Keratinocyte (primary cell): Measurements from ENCODE around the gene NOTCH4. TPM values are rescaled to one million over a fixed set of nuclear protein-coding genes. Genes with fewer than 3 reads are reported as not detected.

Source experiments
- DNase-seq: peaks from one replicate; pipeline ENCODE4 v3.0.0-alpha.2; 2011; ENCODE audit warnings: low read depth, missing footprints, low spot score
- FAIRE-seq: peaks from 2 replicates; lab custom pipeline; 2011; peaks lifted over from hg19 to GRCh38; lab: Jason Lieb, UNC
- H2AFZ ChIP-seq: 2 replicates; pipeline ENCODE4 v1.6.0; 2012; ENCODE audit warnings: low read length, control low read depth, inconsistent platforms; ENCODE audit not compliant: control insufficient read depth
- H3K27ac ChIP-seq: 2 replicates; pipeline ENCODE4 v1.5.1; 2011; ENCODE audit warnings: low read length; ENCODE audit not compliant: control insufficient read depth, insufficient read depth
- H3K27me3 ChIP-seq: 3 replicates; pipeline ENCODE4 v1.6.0; 2011; ENCODE audit warnings: low read length; ENCODE audit not compliant: control insufficient read depth, insufficient read depth; ENCODE audit errors: extremely low read depth
- H3K36me3 ChIP-seq, 2 experiments: 2 replicates in 1 of 2; 3 replicates in 1 of 2; pipeline ENCODE4 v1.5.1; 2011; ENCODE audit warnings: low read length in 2 of 2, mild to moderate bottlenecking in 1 of 2; ENCODE audit not compliant: control insufficient read depth in 2 of 2, insufficient read depth in 2 of 2; ENCODE audit errors: extremely low read depth in 1 of 2
- H3K4me1 ChIP-seq: 3 replicates; pipeline ENCODE4 v1.5.1; 2011; ENCODE audit warnings: low read length; ENCODE audit not compliant: control insufficient read depth, insufficient read depth; ENCODE audit errors: extremely low read depth
- H3K4me2 ChIP-seq: 3 replicates; pipeline ENCODE4 v1.6.0; 2011; ENCODE audit warnings: low read depth, low read length; ENCODE audit not compliant: control insufficient read depth, insufficient read depth; ENCODE audit errors: extremely low read depth
- H3K4me3 ChIP-seq, 3 experiments: fragments of 200-600 bp in 1 of 3; sonication (generic) in 1 of 3; 2 replicates in 2 of 3; 3 replicates in 1 of 3; pipeline ENCODE4 v1.5.1; 2011 to 2016; ENCODE audit warnings: low read length in 3 of 3, mild to moderate bottlenecking in 3 of 3, control low read depth in 2 of 3, inconsistent platforms in 1 of 3, low read depth in 1 of 3, mixed read lengths in 1 of 3, mixed run types in 1 of 3, moderate library complexity in 1 of 3; ENCODE audit not compliant: control insufficient read depth in 2 of 3, insufficient read depth in 2 of 3; ENCODE audit errors: extremely low read depth in 1 of 3
- H3K79me2 ChIP-seq: 2 replicates; pipeline ENCODE4 v1.6.0; 2012; ENCODE audit warnings: low read length; ENCODE audit not compliant: control insufficient read depth, insufficient read depth
- H3K9ac ChIP-seq: 3 replicates; pipeline ENCODE4 v1.6.0; 2011; ENCODE audit warnings: low read length; ENCODE audit not compliant: control insufficient read depth, insufficient read depth; ENCODE audit errors: extremely low read depth
- H3K9me1 ChIP-seq: 3 replicates; pipeline ENCODE4 v1.6.0; 2011; ENCODE audit warnings: low read length; ENCODE audit not compliant: control insufficient read depth, insufficient read depth; ENCODE audit errors: extremely low read depth
- H3K9me3 ChIP-seq: 2 replicates; pipeline ENCODE4 v1.5.1; 2012; ENCODE audit warnings: low read depth, low read length; ENCODE audit not compliant: control insufficient read depth
- H4K20me1 ChIP-seq: 3 replicates; pipeline ENCODE4 v1.6.0; 2011; ENCODE audit warnings: low read length; ENCODE audit not compliant: control insufficient read depth, insufficient read depth; ENCODE audit errors: extremely low read depth
- CTCF ChIP-seq, 3 experiments: IDR thresholded peaks in 1 of 3; conservative IDR thresholded peaks in 1 of 3; optimal IDR thresholded peaks in 1 of 3; 2 replicates in 2 of 3; 3 replicates in 1 of 3; pipeline versions ENCODE3 to v1.5.1; 2011; ENCODE audit warnings: low read length in 3 of 3, mild to moderate bottlenecking in 3 of 3, moderate library complexity in 2 of 3, control low read depth in 1 of 3, inconsistent platforms in 1 of 3; ENCODE audit not compliant: insufficient read depth in 2 of 3; ENCODE audit errors: extremely low read depth in 1 of 3
- EZH2 ChIP-seq: IDR thresholded peaks from one replicate; pipeline ENCODE4 v1.6.1; 2012; ENCODE audit warnings: inconsistent platforms, mild to moderate bottlenecking, low read length, moderate library complexity
- dilution Hi-C: fragments of 300-500 bp; cut with MboI; formaldehyde crosslinking; loops from one replicate; pipeline ENCODE4 v1.7.0; 2020; ENCODE audit warnings: low sequenced_read_pairs; ENCODE audit not compliant: extremely low pct_ligation_motif_present
- polyA plus RNA-seq, 5 experiments: library from polyadenylated mRNA; depleted of rRNA in 3 of 5; stranded (reverse) in 3 of 5; stranded (forward) in 1 of 5; unstranded in 1 of 5; fragments of >200 nt; gene quantifications; 1 replicate in 1 of 5; 2 replicates in 3 of 5; 3 replicates in 1 of 5; pipeline versions ENCODE4 v1.2.1 to v1.2.3, GENCODE V29; 2011 to 2012; ENCODE audit warnings: missing spikeins in 2 of 5, low read depth in 1 of 5, low replicate concordance in 1 of 5

The NOTCH4 gene
- polyA plus RNA-seq, 1 donor (not counting 4 experiments of a cell fraction or from before 2014, with no cell fraction given): 0.07 TPM

DNA sequence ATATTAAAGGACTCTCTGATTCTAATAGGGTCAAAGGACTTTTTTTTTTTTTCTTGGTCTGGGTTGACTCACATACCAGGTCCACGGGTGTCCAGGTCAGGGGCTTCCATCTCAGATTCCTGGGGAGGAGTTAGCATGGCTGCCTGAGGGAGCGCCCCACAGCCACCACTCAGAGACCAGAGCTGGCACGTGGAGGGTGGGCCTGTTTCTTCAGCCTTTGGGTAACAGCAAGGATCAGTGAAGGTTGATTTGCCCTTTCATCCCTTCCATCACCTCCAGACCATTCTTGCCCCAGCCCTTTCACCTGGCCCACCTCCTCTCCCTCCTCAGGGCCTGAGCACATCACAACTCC is 25.5 kb downstream of the NOTCH4 start:
- Histone ChIP-seq H3K4me2 (no peak overlapping the region), H3K79me2 (no peaks in the 10 kb centered on the region), H3K27ac (no peak overlapping the region), H3K9me1 (no peaks in the 10 kb centered on the region), H4K20me1 (no peaks in the 10 kb centered on the region), H3K36me3 (no peaks in the 10 kb centered on the region), H2AFZ (no peak overlapping the region), H3K9ac (no peak overlapping the region), H3K4me3 (no peak overlapping the region), H3K9me3 (no peaks in the 10 kb centered on the region), H3K4me1 (peaks cover 14% of the 10 kb centered on the region), H3K27me3 (no peaks in the 10 kb centered on the region)
- dilution Hi-C loops: no loop called here
- FAIRE-seq: no peak
- TF ChIP-seq CTCF (optimal IDR thresholded peaks at IDR 0.05 in 1 of 3, IDR thresholded peaks at IDR 0.05 in 1 of 3, conservative IDR thresholded peaks at IDR 0.05 in 1 of 3; ENCODE audit: extremely low read depth in 1 of 3, insufficient read depth in 2 of 3, low read length in 3 of 3): no peak
- no peak for TF ChIP-seq EZH2
- no peak for DNase-seq

GRCh38 chr6:32196682-32197616 is 26.9 kb downstream of the NOTCH4 start:
- TF ChIP-seq CTCF (optimal IDR thresholded peaks at IDR 0.05 in 1 of 3, IDR thresholded peaks at IDR 0.05 in 1 of 3, conservative IDR thresholded peaks at IDR 0.05 in 1 of 3; ENCODE audit: extremely low read depth in 1 of 3, insufficient read depth in 2 of 3, low read length in 3 of 3) (no peak), EZH2 (no peak)
- no peaks in the 10 kb centered on the region for H3K9me3 ChIP-seq
- no peak for FAIRE-seq
- DNase-seq: no peak
- H3K9ac ChIP-seq: peak overlapping the region; percentile 97
- dilution Hi-C loops: no loop called here
- no peaks in the 10 kb centered on the region for H4K20me1 ChIP-seq
- no peaks in the 10 kb centered on the region for H3K27me3 ChIP-seq
- peaks cover 25% of the 10 kb centered on the region for H3K4me1 ChIP-seq
- no peaks in the 10 kb centered on the region for H3K36me3 ChIP-seq
- H3K4me2 ChIP-seq: peak overlapping the region; percentile 100
- peak overlapping the region; percentile 52 for H2AFZ ChIP-seq
- H3K79me2 ChIP-seq: no peaks in the 10 kb centered on the region
- H3K4me3 ChIP-seq: peak overlapping the region; percentile 54 to 91 (median 72)
- H3K27ac ChIP-seq: peak overlapping the region; percentile 96
- no peaks in the 10 kb centered on the region for H3K9me1 ChIP-seq
